ENCODE data around the gene ANKIB1.

GRCh38 chr7:92331508-92331907 is 85.7 kb downstream of the ANKIB1 start:
- TF ChIP-seq EP300 (IDR thresholded peaks at IDR 0.05; ENCODE audit: borderline replicate concordance in 1 of 2, low read depth in 1 of 2, low read length in 1 of 2) (no peak), TAF1 (IDR thresholded peaks at IDR 0.05; ENCODE audit: borderline replicate concordance, low read depth, low read length) (no peak), RFX5 (IDR thresholded peaks at IDR 0.05; ENCODE audit: low read length) (no peak), GABPA (IDR thresholded peaks at IDR 0.05; ENCODE audit: low read depth) (no peak), RAD21 (IDR thresholded peaks at IDR 0.05; ENCODE audit: low read length) (no peak), CTCF (IDR thresholded peaks at IDR 0.05) (no peak), REST (IDR thresholded peaks at IDR 0.05; ENCODE audit: low read depth, low read length) (no peak), MXI1 (IDR thresholded peaks at IDR 0.05; ENCODE audit: low read depth, low read length) (no peak), IRF3 (IDR thresholded peaks at IDR 0.05; ENCODE audit: low read depth, low read length) (no peak), NRF1 (IDR thresholded peaks at IDR 0.05; ENCODE audit: low read depth, low read length) (no peak), GATA2 (CRISPR knock-in tag; IDR thresholded peaks at IDR 0.05) (no peak), TCF12 (IDR thresholded peaks at IDR 0.05) (no peak), POLR2AphosphoS5 (IDR thresholded peaks at IDR 0.05; ENCODE audit: low read depth, low read length) (no peak)
